RWPE2 (cell line): Measurements from ENCODE around the gene KCNH1.

ENCODE experiments used
- ATAC-seq: fragments of 200-7000 bp; cut with Tn5 transposase; 3 replicates; pipeline ENCODE4 v1.9.1; 2021; ENCODE audit warnings: low read depth
- DNase-seq: peaks from one replicate; pipeline ENCODE4 v3.0.0-alpha.2; 2020; ENCODE audit warnings: low spot score
- H3K27ac ChIP-seq: fragments of 450-650 bp; 2 replicates; pipeline ENCODE4 v1.5.1; 2017; ENCODE audit warnings: mild to moderate bottlenecking; ENCODE audit not compliant: poor library complexity, severe bottlenecking
- H3K27me3 ChIP-seq: fragments of 250-450 bp; sonication (Bioruptor Pico); 2 replicates; pipeline ENCODE4 v1.5.1; 2021; ENCODE audit warnings: mild to moderate bottlenecking, moderate library complexity; ENCODE audit not compliant: insufficient read depth, poor library complexity, severe bottlenecking
- H3K36me3 ChIP-seq: fragments of 250-450 bp; sonication (Bioruptor Pico); 2 replicates; pipeline ENCODE4 v1.5.1; 2020; ENCODE audit warnings: low read depth, mild to moderate bottlenecking, moderate library complexity
- H3K4me1 ChIP-seq: fragments of 250-450 bp; sonication (Bioruptor Pico); 2 replicates; pipeline ENCODE4 v1.5.1; 2021; ENCODE audit warnings: mild to moderate bottlenecking, moderate library complexity; ENCODE audit not compliant: insufficient read depth, poor library complexity, severe bottlenecking
- H3K4me3 ChIP-seq: fragments of 250-450 bp; sonication (Bioruptor Pico); 2 replicates; pipeline ENCODE4 v1.5.1; 2021; ENCODE audit warnings: mild to moderate bottlenecking, moderate library complexity; ENCODE audit not compliant: severe bottlenecking
- H3K9me3 ChIP-seq: fragments of 250-450 bp; sonication (Bioruptor Pico); 2 replicates; pipeline ENCODE4 v1.5.1; 2021; ENCODE audit warnings: mild to moderate bottlenecking, moderate library complexity; ENCODE audit not compliant: severe bottlenecking
- TF ChIP-seq, protein P1 (sequence below): fragments of 450-650 bp; IDR thresholded peaks from one replicate; pipeline ENCODE4 v1.5.1; 2017; ENCODE audit warnings: mild to moderate bottlenecking, moderate library complexity; ENCODE audit not compliant: poor library complexity, severe bottlenecking

The KCNH1 gene

GRCh38 chr1:210866532-210866931 is 267.4 kb downstream of the KCNH1 start:
- TF ChIP-seq, protein P1, sequence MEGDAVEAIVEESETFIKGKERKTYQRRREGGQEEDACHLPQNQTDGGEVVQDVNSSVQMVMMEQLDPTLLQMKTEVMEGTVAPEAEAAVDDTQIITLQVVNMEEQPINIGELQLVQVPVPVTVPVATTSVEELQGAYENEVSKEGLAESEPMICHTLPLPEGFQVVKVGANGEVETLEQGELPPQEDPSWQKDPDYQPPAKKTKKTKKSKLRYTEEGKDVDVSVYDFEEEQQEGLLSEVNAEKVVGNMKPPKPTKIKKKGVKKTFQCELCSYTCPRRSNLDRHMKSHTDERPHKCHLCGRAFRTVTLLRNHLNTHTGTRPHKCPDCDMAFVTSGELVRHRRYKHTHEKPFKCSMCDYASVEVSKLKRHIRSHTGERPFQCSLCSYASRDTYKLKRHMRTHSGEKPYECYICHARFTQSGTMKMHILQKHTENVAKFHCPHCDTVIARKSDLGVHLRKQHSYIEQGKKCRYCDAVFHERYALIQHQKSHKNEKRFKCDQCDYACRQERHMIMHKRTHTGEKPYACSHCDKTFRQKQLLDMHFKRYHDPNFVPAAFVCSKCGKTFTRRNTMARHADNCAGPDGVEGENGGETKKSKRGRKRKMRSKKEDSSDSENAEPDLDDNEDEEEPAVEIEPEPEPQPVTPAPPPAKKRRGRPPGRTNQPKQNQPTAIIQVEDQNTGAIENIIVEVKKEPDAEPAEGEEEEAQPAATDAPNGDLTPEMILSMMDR: no peak
- DNase-seq: no peak
- H3K36me3 ChIP-seq: no peaks in the 10 kb centered on the region
- no peak overlapping the region for H3K4me3 ChIP-seq
- H3K9me3 ChIP-seq: no peaks in the 10 kb centered on the region
- no peaks in the 10 kb centered on the region for H3K27me3 ChIP-seq
- ATAC-seq: no peak
- H3K27ac ChIP-seq: no peak overlapping the region
- H3K4me1 ChIP-seq: no peaks in the 10 kb centered on the region

DNA sequence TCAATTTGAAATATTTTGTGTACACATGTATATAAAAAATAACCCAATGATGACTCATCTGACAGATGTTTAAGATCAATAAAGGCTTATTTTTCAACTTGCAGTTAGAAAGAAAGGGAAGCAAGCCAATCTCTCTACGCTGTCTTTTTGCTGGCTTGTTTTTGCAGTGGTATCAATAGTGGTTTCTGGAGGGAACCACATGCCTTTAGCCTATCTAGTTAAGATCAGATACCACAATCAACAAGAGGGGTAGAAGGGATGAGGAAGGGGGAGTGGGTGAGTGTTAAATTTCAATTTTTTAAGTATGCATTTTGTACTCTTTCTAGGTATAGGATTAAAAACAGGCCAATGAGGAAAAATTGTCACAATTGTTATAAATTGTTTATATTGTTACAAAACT is 276.2 kb downstream of the KCNH1 start:
- H3K36me3 ChIP-seq: no peaks in the 10 kb centered on the region
- no peak for ATAC-seq
- no peak overlapping the region for H3K4me3 ChIP-seq
- H3K27me3 ChIP-seq: no peaks in the 10 kb centered on the region
- H3K4me1 ChIP-seq: no peaks in the 10 kb centered on the region
- no peak for DNase-seq
- TF ChIP-seq, protein P1: no peak
- no peak overlapping the region for H3K27ac ChIP-seq
- no peaks in the 10 kb centered on the region for H3K9me3 ChIP-seq

- TF ChIP-seq, protein P1: no peak
- H3K27me3 ChIP-seq: no peaks in the 10 kb centered on the region
- no peaks in the 10 kb centered on the region for H3K36me3 ChIP-seq
- ATAC-seq: no peak
- no peak overlapping the region for H3K4me3 ChIP-seq
- no peaks in the 10 kb centered on the region for H3K4me1 ChIP-seq
- DNase-seq: no peak
- no peak overlapping the region for H3K27ac ChIP-seq
- H3K9me3 ChIP-seq: no peaks in the 10 kb centered on the region
Measured at GRCh38 chr1:210857146-210857663, 276.7 kb downstream of the KCNH1 start.

GRCh38 chr1:210855440-210855839 is 278.5 kb downstream of the KCNH1 start:
- no peak overlapping the region for H3K27ac ChIP-seq
- H3K27me3 ChIP-seq: no peaks in the 10 kb centered on the region
- no peaks in the 10 kb centered on the region for H3K4me1 ChIP-seq
- H3K36me3 ChIP-seq: no peaks in the 10 kb centered on the region
- no peaks in the 10 kb centered on the region for H3K9me3 ChIP-seq
- no peak overlapping the region for H3K4me3 ChIP-seq
- ATAC-seq (no peak), DNase-seq (no peak)
- TF ChIP-seq, protein P1: no peak

- no peak for ATAC-seq
Measured at GRCh38 chr1:210853276-210853675, 280.7 kb downstream of the KCNH1 start.

More at GRCh38 chr1:210853276-210853675, 280.7 kb downstream of the KCNH1 start:
- Histone ChIP-seq H3K9me3 (no peaks in the 10 kb centered on the region), H3K27me3 (no peaks in the 10 kb centered on the region), H3K4me1 (no peaks in the 10 kb centered on the region), H3K4me3 (no peak overlapping the region), H3K36me3 (no peaks in the 10 kb centered on the region), H3K27ac (no peak overlapping the region)
- DNase-seq: no peak
- TF ChIP-seq, protein P1: no peak
